Trophoblast cell (in vitro differentiated cells and primary cell): ENCODE data around the gene NDUFA12.

Source experiments
- DNase-seq, 2 donors: peaks; one replicate each; pipeline ENCODE4 v3.0.0-alpha.2; 2016
- H2AFZ ChIP-seq: 2 replicates; pipeline ENCODE4 v1.6.1; 2013; ENCODE audit warnings: low read length, moderate library complexity, mild to moderate bottlenecking; ENCODE audit not compliant: insufficient read depth, poor library complexity
- H2AK5ac ChIP-seq: 2 replicates; pipeline ENCODE4 v1.6.1; 2013; ENCODE audit warnings: mild to moderate bottlenecking, low read length
- H2BK120ac ChIP-seq: 2 replicates; pipeline ENCODE4 v1.6.1; 2013; ENCODE audit warnings: low read length, mild to moderate bottlenecking, moderate library complexity; ENCODE audit not compliant: insufficient read depth, poor library complexity
- H2BK12ac ChIP-seq: 2 replicates; pipeline ENCODE4 v1.6.1; 2013; ENCODE audit warnings: mild to moderate bottlenecking, low read length, moderate library complexity
- H2BK5ac ChIP-seq: 2 replicates; pipeline ENCODE4 v1.6.1; 2013; ENCODE audit warnings: low read length, low read depth, moderate library complexity, mild to moderate bottlenecking; ENCODE audit not compliant: poor library complexity
- H3K14ac ChIP-seq: 2 replicates; pipeline ENCODE4 v1.6.1; 2013; ENCODE audit warnings: mild to moderate bottlenecking, low read length
- H3K18ac ChIP-seq: 2 replicates; pipeline ENCODE4 v1.6.1; 2013; ENCODE audit warnings: mild to moderate bottlenecking, low read length
- H3K23ac ChIP-seq: 2 replicates; pipeline ENCODE4 v1.6.1; 2013; ENCODE audit warnings: low read length
- H3K27ac ChIP-seq: 2 replicates; pipeline ENCODE4 v1.5.1; 2013; ENCODE audit warnings: low read depth, mild to moderate bottlenecking, inconsistent platforms, low read length, moderate library complexity
- H3K27me3 ChIP-seq: 2 replicates; pipeline ENCODE4 v1.6.1; 2013; ENCODE audit warnings: inconsistent platforms, mild to moderate bottlenecking, low read length, moderate library complexity; ENCODE audit not compliant: insufficient read depth
- H3K36me3 ChIP-seq, 2 experiments: 1 replicate in 1 of 2; 2 replicates in 1 of 2; pipeline ENCODE4 v1.6.1; 2013; ENCODE audit warnings: low read length in 2 of 2, mild to moderate bottlenecking in 2 of 2, moderate library complexity in 1 of 2; ENCODE audit not compliant: insufficient read depth in 2 of 2, control insufficient read depth in 1 of 2
- H3K4ac ChIP-seq: 2 replicates; pipeline ENCODE4 v1.6.1; 2013; ENCODE audit warnings: low read depth, mild to moderate bottlenecking, low read length, moderate library complexity
- H3K4me1 ChIP-seq, 2 experiments: 1 replicate in 1 of 2; 2 replicates in 1 of 2; pipeline ENCODE4 v1.6.1; 2013; ENCODE audit warnings: low read length in 2 of 2, mild to moderate bottlenecking in 2 of 2, moderate library complexity in 1 of 2; ENCODE audit not compliant: insufficient read depth in 2 of 2, control insufficient read depth in 1 of 2
- H3K4me2 ChIP-seq: 2 replicates; pipeline ENCODE4 v1.6.1; 2013; ENCODE audit warnings: inconsistent platforms, mild to moderate bottlenecking, low read length, moderate library complexity
- H3K4me3 ChIP-seq: 2 replicates; pipeline ENCODE4 v1.5.1; 2013; ENCODE audit warnings: mild to moderate bottlenecking, low read depth, low read length, inconsistent platforms
- H3K79me1 ChIP-seq: one replicate; pipeline ENCODE4 v1.6.1; 2013; ENCODE audit warnings: low read length
- H3K79me2 ChIP-seq: 2 replicates; pipeline ENCODE4 v1.6.1; 2013; ENCODE audit warnings: low read length, mild to moderate bottlenecking; ENCODE audit not compliant: control insufficient read depth, insufficient read depth, poor library complexity
- H3K9ac ChIP-seq: 2 replicates; pipeline ENCODE4 v1.6.1; 2013; ENCODE audit warnings: mild to moderate bottlenecking, low read length
- H3K9me3 ChIP-seq: 2 replicates; pipeline ENCODE4 v1.6.1; 2013; ENCODE audit warnings: low read depth, mild to moderate bottlenecking, control low read depth, inconsistent platforms, low read length; ENCODE audit not compliant: insufficient read depth
- H4K12ac ChIP-seq: 2 replicates; pipeline ENCODE4 v1.6.1; 2013; ENCODE audit warnings: low read depth, mild to moderate bottlenecking, low read length, moderate library complexity
- H4K8ac ChIP-seq: 2 replicates; pipeline ENCODE4 v1.6.1; 2013; ENCODE audit warnings: low read depth, mild to moderate bottlenecking, low read length, moderate library complexity
- H4K91ac ChIP-seq: one replicate; pipeline ENCODE4 v1.6.1; 2013; ENCODE audit warnings: low read depth, mild to moderate bottlenecking, low read length, moderate library complexity
- WGBS: extraction: QIAGEN DNeasy Blood & Tissue Kit; methylation state at CpG from one replicate; pipeline ENCODE4 v1.1.7; 2013; ENCODE audit warnings: missing lambda C conversion rate; ENCODE audit not compliant: insufficient read length, insufficient coverage; ENCODE audit errors: extremely low coverage; 5-methylcytosine and 5-hydroxymethylcytosine counted together

The NDUFA12 gene

DNA sequence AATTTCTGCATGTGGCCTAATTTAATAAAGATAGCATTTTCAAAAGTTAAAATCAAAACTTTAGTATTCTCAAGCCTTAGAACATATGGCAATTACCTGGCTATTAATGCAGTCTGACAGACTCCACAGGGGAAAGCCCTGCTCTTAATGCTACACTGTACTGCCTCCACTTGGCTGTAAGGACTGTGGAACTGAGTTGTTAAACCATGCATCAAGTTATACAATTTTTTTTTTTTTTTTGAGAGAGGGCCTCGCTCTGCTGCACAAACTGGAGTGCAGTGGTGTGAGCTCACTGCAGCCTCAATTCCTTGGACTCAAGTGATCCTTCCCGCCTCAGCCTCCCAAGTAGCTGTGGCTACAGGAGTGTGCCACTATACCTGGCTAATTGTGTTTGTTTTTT lies 19.0 kb upstream of the NDUFA12 start:
- Histone ChIP-seq H4K8ac (no peak overlapping the region), H2AFZ (no peak overlapping the region), H3K23ac (no peak overlapping the region), H2BK5ac (no peak overlapping the region), H3K27me3 (no peaks in the 10 kb centered on the region), H4K91ac (no peak overlapping the region), H3K9me3 (no peaks in the 10 kb centered on the region), H3K4me2 (no peak overlapping the region), H3K27ac (no peak overlapping the region), H2BK12ac (no peak overlapping the region), H3K18ac (no peak overlapping the region), H3K4ac (no peak overlapping the region), H4K12ac (no peak overlapping the region), H3K36me3 (peaks cover 8 to 11% of the 10 kb centered on the region in 2 experiments), H2AK5ac (no peak overlapping the region), H3K79me1 (no peaks in the 10 kb centered on the region), H3K4me1 (no peaks in the 10 kb centered on the region), H3K4me3 (no peak overlapping the region), H3K79me2 (no peaks in the 10 kb centered on the region), H2BK120ac (no peak overlapping the region), H3K9ac (no peak overlapping the region), H3K14ac (no peak overlapping the region)
- no CpG with 5 or more reads among the region's 2 CpGs for WGBS
- DNase-seq = no peak

DNA sequence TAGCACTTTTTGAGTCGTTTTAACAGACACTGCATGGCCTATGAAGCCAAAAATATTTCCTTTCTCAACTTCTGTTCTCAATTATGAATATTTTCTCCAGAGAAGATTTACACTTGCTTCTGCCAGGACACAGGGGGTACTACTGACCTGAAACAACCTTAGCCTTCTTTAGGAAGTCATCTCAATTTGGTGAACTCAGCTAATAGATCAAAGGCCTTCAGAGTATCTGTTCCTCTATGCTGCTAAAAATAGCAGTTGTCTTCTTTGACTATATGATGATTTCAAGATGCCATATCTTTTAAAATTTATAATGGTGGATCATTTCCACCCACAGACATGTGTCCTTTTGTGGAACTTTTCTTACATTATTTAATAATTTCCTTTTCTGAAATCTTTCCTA lies 14.0 kb upstream of the NDUFA12 start:
- no peak overlapping the region for H2BK5ac ChIP-seq
- H3K23ac ChIP-seq = no peak overlapping the region
- no peak overlapping the region for H3K4ac ChIP-seq
- H3K4me1 ChIP-seq = no peaks in the 10 kb centered on the region
- no peaks in the 10 kb centered on the region for H3K9me3 ChIP-seq
- no peak overlapping the region for H3K9ac ChIP-seq
- H3K79me2 ChIP-seq = no peaks in the 10 kb centered on the region
- DNase-seq = no peak
- no CpG with 5 or more reads among the region's 1 CpG for WGBS
- no peak overlapping the region for H4K91ac ChIP-seq
- no peak overlapping the region for H2AFZ ChIP-seq
- H4K8ac ChIP-seq = no peak overlapping the region
- H3K18ac ChIP-seq = no peak overlapping the region
- H3K14ac ChIP-seq = no peak overlapping the region
- no peaks in the 10 kb centered on the region for H3K79me1 ChIP-seq
- no peaks in the 10 kb centered on the region for H3K27me3 ChIP-seq
- peaks cover 2 to 5% of the 10 kb centered on the region in 2 experiments for H3K36me3 ChIP-seq
- no peak overlapping the region for H2BK12ac ChIP-seq
- H4K12ac ChIP-seq = no peak overlapping the region
- H3K4me2 ChIP-seq = no peak overlapping the region
- no peak overlapping the region for H2BK120ac ChIP-seq
- no peak overlapping the region for H2AK5ac ChIP-seq
- H3K4me3 ChIP-seq = no peak overlapping the region
- no peak overlapping the region for H3K27ac ChIP-seq

DNA sequence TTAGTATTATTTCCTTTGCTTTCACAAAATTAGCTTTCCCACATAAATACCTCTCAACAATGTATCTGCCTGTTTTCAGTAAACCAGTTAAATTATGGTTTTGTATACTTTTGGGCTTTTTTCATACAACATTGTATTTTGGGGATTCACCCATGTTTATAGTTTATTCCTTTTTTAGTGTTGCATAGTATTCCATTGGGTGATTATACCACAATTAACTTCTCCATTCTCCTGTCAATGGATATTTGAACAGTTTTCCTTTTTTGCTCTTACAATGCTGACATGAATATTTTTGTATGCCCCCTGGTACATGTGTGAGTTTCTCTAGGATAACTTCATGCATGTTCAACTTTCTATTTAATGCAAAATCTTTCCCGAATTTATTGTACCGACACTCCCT lies 12.6 kb upstream of the NDUFA12 start:
- no peaks in the 10 kb centered on the region for H3K79me1 ChIP-seq
- H3K4ac ChIP-seq = no peak overlapping the region
- H2BK120ac ChIP-seq = no peak overlapping the region
- H2BK12ac ChIP-seq = no peak overlapping the region
- no peak overlapping the region for H2AK5ac ChIP-seq
- H4K8ac ChIP-seq = no peak overlapping the region
- no CpG with 5 or more reads among the region's 2 CpGs for WGBS
- no peak overlapping the region for H2BK5ac ChIP-seq
- H3K4me1 ChIP-seq = no peaks in the 10 kb centered on the region
- H2AFZ ChIP-seq = no peak overlapping the region
- no peak overlapping the region for H3K4me2 ChIP-seq
- H3K36me3 ChIP-seq = peaks cover under 1 to 3% of the 10 kb centered on the region in 2 experiments
- H4K12ac ChIP-seq = no peak overlapping the region
- H3K79me2 ChIP-seq = no peaks in the 10 kb centered on the region
- H3K9ac ChIP-seq = no peak overlapping the region
- no peak for DNase-seq
- no peaks in the 10 kb centered on the region for H3K9me3 ChIP-seq
- no peak overlapping the region for H3K27ac ChIP-seq
- H3K4me3 ChIP-seq = no peak overlapping the region
- no peak overlapping the region for H3K14ac ChIP-seq
- H3K27me3 ChIP-seq = no peaks in the 10 kb centered on the region
- no peak overlapping the region for H3K18ac ChIP-seq
- H4K91ac ChIP-seq = no peak overlapping the region
- H3K23ac ChIP-seq = no peak overlapping the region

DNA sequence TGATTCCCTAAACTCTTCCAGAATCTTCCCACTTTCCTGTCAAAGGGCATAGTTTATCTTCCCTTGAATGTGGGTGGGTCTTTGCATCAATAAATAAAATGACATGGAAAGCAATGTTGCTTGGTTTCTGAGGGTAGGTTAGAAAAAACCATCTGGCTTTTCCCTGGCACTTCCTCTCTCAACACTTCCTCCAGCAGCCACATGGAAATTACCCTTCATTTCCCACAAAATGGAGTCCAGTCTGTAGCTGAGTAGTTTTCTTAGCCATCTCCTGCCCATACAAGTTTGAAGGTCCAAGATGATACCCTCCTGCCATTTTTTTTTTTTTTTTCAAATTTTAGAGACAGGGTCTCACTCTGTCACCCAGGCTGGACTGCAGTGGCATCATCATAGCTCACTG lies 11.1 kb upstream of the NDUFA12 start:
- H3K27me3 ChIP-seq = no peaks in the 10 kb centered on the region
- DNase-seq = no peak
- no peaks in the 10 kb centered on the region for H3K79me2 ChIP-seq

More for the DNA sequence above, 11.1 kb upstream of the NDUFA12 start:
- H2BK120ac ChIP-seq = no peak overlapping the region
- H3K79me1 ChIP-seq = no peaks in the 10 kb centered on the region
- no peak overlapping the region for H2BK12ac ChIP-seq
- no peak overlapping the region for H3K4me2 ChIP-seq
- H4K8ac ChIP-seq = no peak overlapping the region
- H3K4ac ChIP-seq = no peak overlapping the region
- H3K23ac ChIP-seq = no peak overlapping the region
- no peak overlapping the region for H3K14ac ChIP-seq
- no peak overlapping the region for H3K4me3 ChIP-seq
- H4K12ac ChIP-seq = no peak overlapping the region
- no peak overlapping the region for H3K27ac ChIP-seq
- H2AK5ac ChIP-seq = no peak overlapping the region
- no peaks in the 10 kb centered on the region for H3K9me3 ChIP-seq
- no peak overlapping the region for H4K91ac ChIP-seq
- H3K9ac ChIP-seq = no peak overlapping the region
- H3K4me1 ChIP-seq = no peaks in the 10 kb centered on the region
- H2AFZ ChIP-seq = no peak overlapping the region
- H3K36me3 ChIP-seq = peaks cover 0 to 3% of the 10 kb centered on the region in 2 experiments
- no peak overlapping the region for H3K18ac ChIP-seq
- no peak overlapping the region for H2BK5ac ChIP-seq
